Measurements from ENCODE around the gene YPEL1.

DNA sequence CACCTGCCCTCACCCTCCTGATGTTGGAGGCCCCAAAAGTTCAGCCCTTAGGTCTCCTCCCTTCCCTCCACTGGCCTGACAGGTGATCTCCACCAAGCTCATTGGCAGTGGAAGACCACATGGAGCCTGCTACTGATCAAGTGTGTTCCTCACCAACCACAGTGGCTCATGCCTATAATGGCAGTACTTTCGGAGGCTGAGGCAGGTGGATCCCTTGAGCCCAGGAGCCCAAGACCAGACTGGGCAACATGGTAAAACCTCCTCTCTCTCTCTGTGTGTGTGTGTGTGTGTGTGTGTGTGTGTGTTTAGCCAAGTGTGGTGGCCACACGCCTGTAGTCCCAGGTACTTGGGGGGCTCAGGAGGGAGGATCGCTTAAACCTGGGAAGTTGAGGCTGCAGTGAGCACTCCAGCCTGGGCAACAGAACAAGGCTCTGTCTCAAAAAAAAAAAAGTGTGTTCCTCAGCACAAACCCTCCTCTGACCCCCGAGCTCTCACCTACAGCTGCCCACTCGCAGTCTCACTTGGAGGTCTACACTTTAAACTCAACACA lies 4.3 kb upstream of the YPEL1 start:
- TF ChIP-seq EZH2 (IDR thresholded peaks at IDR 0.05) (no peak), YY1 (IDR thresholded peaks at IDR 0.05; ENCODE audit: extremely low read depth, insufficient replicate concordance, low read depth, low read length) (no peak), POLR2A (IDR thresholded peaks at IDR 0.05; ENCODE audit: borderline replicate concordance, extremely low read depth, insufficient read depth, insufficient read length) (no peak), RAD21 (IDR thresholded peaks at IDR 0.05; ENCODE audit: low read depth) (no peak)
- TF ChIP-seq, protein P1, sequence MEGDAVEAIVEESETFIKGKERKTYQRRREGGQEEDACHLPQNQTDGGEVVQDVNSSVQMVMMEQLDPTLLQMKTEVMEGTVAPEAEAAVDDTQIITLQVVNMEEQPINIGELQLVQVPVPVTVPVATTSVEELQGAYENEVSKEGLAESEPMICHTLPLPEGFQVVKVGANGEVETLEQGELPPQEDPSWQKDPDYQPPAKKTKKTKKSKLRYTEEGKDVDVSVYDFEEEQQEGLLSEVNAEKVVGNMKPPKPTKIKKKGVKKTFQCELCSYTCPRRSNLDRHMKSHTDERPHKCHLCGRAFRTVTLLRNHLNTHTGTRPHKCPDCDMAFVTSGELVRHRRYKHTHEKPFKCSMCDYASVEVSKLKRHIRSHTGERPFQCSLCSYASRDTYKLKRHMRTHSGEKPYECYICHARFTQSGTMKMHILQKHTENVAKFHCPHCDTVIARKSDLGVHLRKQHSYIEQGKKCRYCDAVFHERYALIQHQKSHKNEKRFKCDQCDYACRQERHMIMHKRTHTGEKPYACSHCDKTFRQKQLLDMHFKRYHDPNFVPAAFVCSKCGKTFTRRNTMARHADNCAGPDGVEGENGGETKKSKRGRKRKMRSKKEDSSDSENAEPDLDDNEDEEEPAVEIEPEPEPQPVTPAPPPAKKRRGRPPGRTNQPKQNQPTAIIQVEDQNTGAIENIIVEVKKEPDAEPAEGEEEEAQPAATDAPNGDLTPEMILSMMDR (IDR thresholded peaks at IDR 0.05 in 2 of 3, conservative IDR thresholded peaks at IDR 0.05 in 1 of 3; ENCODE audit: borderline replicate concordance in 1 of 3, insufficient read depth in 1 of 3, low read depth in 2 of 3, low read length in 2 of 3): no peak
